Stimulated activated CD4-positive, alpha-beta T cell treated with anti-CD3 and anti-CD28 coated beads, TNF-alpha, amount 100 ng/mL, for 24 hours (primary cell): Measurements from ENCODE around the gene GCFC2.

Experiments used
- DNase-seq, 3 experiments: peaks; one replicate each; pipeline ENCODE4 v3.0.0-alpha.2; 2020; ENCODE audit warnings: low read depth in 3 of 3

The GCFC2 gene

DNA sequence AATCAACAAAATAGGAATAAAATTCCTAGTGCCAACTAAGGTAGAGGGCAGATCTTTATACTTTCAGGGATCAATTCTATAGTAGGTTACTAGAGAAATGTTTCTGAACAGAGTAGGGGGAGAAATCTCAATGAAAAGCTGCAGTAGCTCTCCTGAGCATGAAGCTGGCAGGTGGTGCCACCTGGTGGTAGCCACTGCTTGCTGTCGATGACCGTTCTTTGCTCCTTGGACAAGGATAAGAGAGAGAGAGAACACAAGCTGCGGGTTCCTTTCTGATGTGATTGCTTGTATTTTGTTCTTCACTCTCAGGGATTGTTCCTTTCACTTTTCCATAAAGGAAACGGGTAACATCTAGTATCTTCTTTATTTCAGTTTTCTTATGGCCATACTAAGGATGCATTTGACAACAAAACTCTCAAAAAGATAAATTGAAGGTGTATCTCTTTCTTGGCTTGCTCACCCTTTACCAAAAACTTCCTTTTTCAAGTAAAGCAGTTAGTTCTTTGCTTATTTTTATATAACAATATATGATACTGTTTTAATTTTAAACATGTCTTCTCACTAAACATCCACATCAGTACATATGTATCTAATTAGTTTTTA, 82.7 kb downstream of the GCFC2 start:
- peak; percentile 21 to 57 (median 22) for DNase-seq

GRCh38 chr2:75622929-75623328, 87.8 kb downstream of the GCFC2 start:
- no peak for DNase-seq

DNA sequence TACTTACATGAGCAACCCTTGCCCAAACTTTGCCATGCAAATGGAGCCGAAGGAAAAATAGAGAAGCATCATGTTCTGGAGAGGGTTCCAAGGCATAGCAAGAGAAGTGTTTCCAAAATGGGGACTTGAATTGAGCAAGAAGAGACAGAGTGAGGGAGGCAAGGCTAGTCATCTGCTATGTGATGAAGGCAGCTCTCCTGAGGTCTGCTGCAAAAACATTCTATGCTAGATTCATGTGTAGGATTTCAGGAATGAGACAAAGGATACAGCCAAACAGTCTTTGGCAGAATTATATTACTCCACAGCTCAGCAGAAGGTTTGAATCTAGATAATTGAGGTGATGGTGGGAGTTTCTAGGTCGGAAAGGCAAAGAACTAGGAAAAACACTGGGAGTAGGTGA, 88.2 kb downstream of the GCFC2 start:
- DNase-seq: no peak

- no peak for DNase-seq
Measured at GRCh38 chr2:75621228-75621627, 89.5 kb downstream of the GCFC2 start.

GRCh38 chr2:75619956-75620740, 90.6 kb downstream of the GCFC2 start:
- no peak for DNase-seq

DNA sequence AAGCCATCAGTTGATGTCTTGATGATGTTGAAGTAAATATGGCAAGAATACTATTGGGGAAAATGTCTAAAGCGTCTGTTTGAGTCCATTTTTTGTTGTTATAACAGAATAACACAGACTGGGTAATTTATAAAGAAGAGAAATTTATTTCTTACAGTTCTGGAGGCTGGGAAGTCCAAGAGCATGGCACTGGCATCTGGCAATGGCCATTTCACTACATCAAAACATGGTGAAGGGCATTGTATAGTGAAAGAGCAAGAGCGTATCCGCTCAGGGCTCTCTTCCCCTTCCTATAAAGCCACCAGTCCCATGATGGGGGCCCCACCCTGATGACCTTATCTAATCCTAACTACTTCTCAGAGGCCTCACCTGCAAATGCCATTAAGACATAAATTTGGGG, 93.8 kb downstream of the GCFC2 start:
- no peak for DNase-seq

- no peak for DNase-seq
Measured at GRCh38 chr2:75616406-75616805, 94.3 kb downstream of the GCFC2 start.

- DNase-seq: no peak
Measured at GRCh38 chr2:75614162-75614651, 96.5 kb downstream of the GCFC2 start.

GRCh38 chr2:75612862-75613243, 97.9 kb downstream of the GCFC2 start:
- no peak for DNase-seq
